ENCODE measurements around the gene MRPL54.
A peak's percentile ranks its signal among the peaks of the same experiment; 100 is the strongest.

MRPL54 gene

DNA sequence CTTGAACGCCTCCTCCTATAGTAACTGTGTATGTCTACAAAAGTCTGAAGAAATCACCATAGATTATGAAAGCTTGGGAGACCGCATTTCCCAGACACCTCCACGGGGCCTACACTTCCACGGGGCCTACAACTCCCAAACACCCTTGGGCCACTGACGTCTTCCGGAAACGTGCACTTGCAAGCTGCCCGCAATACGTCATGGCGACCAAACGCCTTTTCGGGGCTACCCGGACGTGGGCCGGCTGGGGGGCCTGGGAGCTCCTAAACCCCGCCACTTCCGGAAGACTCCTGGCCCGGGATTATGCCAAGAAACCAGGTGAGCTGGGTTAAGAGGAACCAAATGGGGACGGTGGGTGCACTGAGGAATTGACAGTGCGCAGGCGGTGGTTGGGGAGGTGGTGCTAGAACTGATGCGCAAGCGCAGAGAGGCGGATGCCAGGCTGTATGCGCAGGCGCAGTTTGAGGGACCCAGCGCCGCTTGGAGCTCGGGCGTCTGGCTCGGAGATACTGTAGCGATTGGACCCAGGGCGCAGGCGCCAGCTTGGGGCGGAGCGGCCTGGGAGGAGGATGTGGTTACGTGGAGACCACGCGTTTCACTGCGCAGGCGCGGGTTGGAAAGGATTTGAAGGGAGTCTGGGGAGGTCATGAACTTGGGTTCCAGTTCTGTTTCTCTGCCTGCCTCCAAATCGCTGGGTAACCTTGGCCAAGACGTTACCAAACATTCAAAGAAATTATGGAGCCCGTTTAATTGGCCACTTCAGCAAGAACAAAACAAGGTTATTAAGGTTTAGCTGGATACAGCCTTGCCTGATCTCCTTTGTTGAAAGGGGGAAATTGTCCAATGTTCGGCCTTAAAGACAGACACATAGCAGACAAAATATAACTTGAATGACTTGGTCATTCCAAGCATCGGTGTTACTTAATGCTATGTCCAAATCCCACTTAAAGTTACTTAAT, at the start of gene MRPL54:
Gene MRPL54, plus strand, starts transcription at position 182 of the 959 bp plus-strand sequence. Its CDS starts 19 bp downstream, at position 201.
- peak; percentile 99 for DNase-seq (ENCODE audit: low spot score)

- no peak for DNase-seq (ENCODE audit: low spot score)
These were observed 46.3 kb upstream of the MRPL54 start for GRCh38 chr19:3716147-3716668.

GRCh38 chr19:3719868-3720267, 42.6 kb upstream of the MRPL54 start:
- no peak for DNase-seq (ENCODE audit: low spot score)

DNA sequence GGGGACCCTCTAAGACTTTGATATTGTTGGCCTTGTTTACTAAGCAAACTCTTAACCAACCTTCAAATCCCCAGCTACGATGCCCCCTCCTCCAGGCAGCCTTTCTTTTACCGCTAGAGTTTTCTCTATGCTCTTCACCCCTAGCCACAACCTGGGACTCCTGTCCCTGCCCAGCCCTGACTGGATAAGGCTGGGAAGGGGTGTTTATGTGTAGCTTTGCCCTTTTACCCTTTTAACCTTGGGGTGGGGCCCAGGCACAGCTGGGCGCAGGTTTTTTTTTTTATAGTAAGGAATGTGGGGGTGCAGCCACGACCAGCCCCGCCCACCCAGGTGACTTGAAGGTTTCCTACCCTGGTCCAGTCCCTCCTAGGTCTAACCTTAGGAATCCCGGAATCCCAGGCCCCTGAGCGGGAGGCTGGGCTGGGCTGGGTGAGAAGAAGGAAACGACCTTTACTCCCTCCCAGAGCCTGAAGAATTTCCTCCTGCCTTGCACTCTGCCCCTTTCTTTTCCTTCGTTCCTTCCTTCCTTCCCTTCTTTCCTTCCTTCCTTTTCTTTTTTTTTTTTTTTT, 42.0 kb upstream of the MRPL54 start:
- DNase-seq (ENCODE audit: low spot score): no peak

GRCh38 chr19:3721131-3721886, 41.2 kb upstream of the MRPL54 start:
- peak; percentile 83 for DNase-seq (ENCODE audit: low spot score)

DNA sequence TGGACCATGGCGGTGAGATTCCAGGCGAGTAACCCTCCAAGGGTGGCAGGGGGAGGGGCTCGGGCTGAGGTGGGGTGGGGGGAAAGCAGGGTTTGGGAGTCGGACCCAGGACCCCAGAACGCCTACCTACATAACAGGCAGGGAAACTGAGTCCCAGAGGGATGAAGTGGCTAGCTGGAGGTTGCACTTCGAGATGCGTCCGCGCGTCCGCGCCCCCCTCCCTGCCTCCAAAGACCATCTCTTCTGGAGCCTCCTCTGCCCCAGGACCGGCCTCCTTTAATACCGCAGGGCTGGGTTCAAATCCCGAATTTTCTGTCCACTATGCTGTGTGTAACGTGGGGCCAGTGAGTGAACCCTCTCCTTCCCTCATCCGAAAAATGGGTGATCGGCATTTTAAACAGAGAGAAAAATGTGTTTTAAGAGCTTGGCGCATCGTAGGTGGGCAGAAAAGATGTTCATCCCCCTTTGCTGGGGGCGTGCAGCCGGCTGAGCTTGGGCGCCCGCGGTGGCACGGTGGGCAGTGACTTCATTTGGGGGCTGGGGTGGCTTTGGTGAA, 40.5 kb upstream of the MRPL54 start:
- no peak for DNase-seq (ENCODE audit: low spot score)

DNA sequence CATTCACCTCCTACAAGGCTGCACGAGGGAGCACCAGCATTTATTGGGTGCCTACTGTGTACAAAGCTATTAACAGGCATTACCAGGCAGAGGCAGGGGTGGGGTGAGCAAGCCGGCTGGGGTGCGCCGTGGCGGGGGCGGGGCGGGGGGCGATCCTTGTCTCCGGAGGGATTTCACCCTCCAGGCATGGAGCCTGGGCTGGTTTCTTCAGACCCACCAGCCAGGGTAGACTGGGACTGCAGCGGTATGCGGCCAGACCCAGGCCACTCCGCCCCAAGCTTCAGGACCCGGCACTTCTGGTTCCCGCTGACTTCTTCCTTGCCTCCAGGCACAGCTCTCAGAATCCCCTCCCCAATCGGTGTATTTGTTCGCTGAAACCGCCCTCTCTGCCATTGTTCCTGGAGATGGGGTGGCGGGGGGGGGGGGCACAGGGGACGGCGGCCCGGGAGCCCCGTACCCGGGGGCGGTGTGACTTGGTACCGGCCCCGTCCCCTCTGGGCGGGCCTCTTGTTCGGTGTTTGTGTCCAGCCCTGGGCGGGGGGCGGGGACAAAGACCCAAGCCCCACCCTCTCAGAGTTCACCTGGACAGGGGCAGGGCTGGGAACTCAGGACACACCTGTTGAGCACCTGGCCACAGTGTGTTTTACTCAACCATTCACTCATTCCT, 39.9 kb upstream of the MRPL54 start:
- DNase-seq (ENCODE audit: low spot score): no peak

- no peak for DNase-seq (ENCODE audit: low spot score)
These were observed 39.4 kb upstream of the MRPL54 start for GRCh38 chr19:3723110-3723488.

GRCh38 chr19:3723883-3724282, 38.6 kb upstream of the MRPL54 start:
- no peak for DNase-seq (ENCODE audit: low spot score)

- no peak for DNase-seq (ENCODE audit: low spot score)
These were observed 37.4 kb upstream of the MRPL54 start for GRCh38 chr19:3725121-3725520.

GRCh38 chr19:3725640-3726310, 36.7 kb upstream of the MRPL54 start:
- no peak for DNase-seq (ENCODE audit: low spot score)

DNA sequence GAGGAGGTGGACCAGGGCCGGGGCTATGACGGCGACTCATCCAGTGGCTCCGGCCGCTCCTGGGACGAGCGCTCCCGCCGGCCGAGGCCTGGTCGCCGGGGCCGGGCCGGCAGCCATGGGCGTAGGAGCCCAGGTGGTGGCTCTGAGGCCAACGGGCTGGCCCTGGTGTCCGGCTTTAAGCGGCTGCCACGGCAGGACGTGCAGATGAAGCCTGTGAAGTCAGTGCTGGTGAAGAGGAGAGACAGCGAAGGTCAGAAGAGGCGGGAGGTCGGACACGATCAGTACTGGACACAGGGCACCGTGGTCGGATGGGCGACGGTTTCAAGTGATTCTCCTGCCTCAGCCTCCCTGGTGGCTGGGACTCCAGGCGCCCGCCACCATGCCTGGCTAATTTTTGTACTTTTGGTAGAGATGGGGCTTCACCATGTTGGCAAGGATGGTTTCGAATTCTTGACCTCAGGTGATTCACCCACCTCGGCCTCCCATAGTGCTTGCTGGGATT, 32.0 kb upstream of the MRPL54 start:
- DNase-seq (ENCODE audit: low spot score): no peak

DNA sequence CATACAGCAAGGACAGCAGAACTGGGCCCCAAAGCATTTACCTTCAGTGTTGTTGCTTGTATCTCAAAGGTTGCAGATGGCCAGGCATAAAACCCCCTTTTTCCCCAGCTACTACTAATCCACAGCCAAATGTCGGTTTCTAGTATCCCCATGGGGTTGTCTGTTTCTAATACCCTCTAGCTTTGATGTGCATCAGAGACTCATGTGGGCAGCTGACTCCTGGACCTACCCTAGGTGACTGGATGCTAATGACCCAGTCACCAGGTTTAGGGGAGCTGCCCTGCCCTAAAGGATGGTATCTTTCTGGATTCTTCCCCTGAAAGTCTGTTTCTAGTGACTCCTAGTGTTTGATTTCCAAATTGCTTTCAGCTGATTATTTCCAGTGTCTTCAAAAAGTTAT, 30.4 kb upstream of the MRPL54 start:
- no peak for DNase-seq (ENCODE audit: low spot score)

DNA sequence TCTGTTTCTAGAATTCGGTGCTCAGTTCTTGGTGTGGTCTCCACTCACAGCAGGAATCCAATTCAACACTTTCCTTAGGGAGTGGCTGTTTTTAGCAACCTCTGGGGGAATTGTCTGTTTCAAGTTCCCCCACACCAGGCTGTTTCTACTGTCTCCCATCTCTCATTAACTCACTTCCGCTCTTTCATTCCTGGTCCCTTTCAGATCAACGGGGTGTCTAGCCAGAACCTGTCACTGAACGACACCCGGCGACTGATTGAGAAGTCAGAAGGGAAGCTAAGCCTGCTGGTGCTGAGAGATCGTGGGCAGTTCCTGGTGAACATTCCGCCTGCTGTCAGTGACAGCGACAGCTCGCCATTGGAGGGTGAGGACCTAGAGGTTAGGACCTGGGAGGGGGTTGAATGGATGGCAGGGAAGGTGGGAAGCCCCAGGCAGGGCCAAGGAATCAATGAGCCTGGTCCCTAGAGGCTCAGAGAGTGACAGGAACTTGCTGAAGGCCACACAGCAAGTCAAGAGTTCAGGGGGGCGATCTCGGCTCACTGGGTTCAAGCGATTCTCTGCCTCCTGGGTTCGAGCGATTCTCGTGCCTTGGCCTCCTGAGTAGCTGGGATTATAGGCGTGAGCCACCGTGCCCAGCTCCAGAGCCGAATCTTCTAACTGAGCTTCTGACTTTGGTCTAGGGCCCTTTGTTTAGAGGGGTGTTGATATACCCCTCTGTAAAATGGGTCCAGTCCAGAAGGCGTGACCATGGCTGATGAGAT, 28.8 kb upstream of the MRPL54 start:
- no peak for DNase-seq (ENCODE audit: low spot score)

DNA sequence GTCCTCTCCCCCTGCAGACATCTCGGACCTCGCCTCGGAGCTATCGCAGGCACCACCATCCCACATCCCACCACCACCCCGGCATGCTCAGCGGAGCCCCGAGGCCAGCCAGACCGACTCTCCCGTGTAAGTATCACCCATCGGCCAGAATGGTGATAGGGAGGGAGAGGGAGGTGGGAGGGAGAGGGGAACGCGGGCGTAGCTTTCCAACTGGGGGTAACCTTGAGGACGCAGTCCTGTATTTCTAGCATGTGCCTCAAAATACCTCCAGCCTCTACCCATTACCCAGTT, 28.2 kb upstream of the MRPL54 start:
- no peak for DNase-seq (ENCODE audit: low spot score)

GRCh38 chr19:3736106-3736724, 26.3 kb upstream of the MRPL54 start:
- DNase-seq (ENCODE audit: low spot score): no peak

DNA sequence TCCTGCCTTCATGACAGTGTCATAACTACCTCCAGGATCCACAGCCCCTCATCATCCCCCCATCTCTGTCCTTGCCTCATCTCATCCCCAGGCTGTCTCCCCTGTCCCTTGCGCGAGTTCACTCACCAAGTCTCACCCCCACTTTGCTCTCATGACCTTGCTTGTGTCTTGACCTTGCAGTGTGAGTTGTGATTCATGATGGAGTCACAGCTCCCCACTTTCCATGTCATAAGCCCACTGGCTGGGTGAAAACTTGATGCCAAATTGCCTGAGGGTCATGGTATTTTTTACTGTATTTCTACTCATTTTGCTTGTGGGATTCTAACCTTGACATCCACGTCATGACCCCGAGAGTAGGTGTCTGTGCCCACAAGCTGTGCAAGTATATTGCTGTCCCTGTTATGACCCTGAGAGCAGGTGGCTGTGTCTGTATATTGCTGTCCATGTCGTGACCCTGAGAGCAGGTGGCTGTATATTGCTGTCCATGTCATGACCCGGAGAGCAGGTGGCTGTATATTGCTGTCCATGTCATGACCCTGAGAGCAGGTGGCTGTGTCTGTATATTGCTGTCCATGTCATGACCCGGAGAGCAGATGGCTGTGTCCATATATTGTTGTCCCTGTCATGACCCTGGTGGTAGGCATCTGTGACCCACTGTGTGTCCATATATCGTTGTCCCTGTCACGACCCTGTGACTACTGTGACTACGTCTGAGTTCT, 24.8 kb upstream of the MRPL54 start:
- DNase-seq (ENCODE audit: low spot score): no peak

DNA sequence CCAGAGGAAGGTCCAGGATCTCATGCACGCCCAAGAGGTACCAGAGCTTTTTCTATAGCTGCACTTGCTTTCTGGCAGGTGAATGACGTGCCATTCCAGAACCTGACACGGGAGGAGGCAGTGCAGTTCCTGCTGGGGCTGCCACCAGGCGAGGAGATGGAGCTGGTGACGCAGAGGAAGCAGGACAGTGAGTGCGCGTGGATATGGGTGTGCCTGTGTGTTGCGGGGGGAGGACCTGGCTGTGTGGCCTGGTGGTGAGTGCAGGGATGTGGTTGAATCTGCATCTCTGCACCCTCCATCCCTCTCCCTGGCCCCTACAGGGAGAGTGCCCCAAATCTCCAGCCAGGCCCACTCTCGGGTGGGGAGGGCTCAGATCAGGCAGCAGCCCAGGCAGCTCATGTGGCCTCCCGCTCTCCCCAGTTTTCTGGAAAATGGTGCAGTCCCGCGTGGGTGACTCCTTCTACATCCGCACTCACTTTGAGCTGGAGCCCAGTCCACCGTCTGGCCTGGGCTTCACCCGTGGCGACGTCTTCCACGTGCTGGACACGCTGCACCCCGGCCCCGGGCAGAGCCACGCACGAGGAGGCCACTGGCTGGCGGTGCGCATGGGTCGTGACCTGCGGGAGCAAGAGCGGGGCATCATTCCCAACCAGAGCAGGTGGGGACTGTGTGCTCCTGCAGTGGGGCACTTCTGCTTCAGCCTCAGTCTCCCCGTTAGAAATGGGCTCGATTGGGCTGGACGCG, 23.8 kb upstream of the MRPL54 start:
- DNase-seq (ENCODE audit: low spot score): no peak
